ENCODE results near the gene ATXN3L.

The ATXN3L gene

GRCh38 chrX:13330446-13330845, 10.6 kb upstream of the ATXN3L start:
- no peaks in the 10 kb centered on the region for H4K20me1 ChIP-seq (ENCODE audit: insufficient read depth)
- H3K4me3 ChIP-seq (IDR thresholded peaks at IDR 0.05; ENCODE audit: insufficient read depth, low read depth, low read length), result no peak overlapping the region
- no peak overlapping the region for H3K27ac ChIP-seq
- H3K4me2 ChIP-seq, result no peak overlapping the region
- H3K27me3 ChIP-seq (ENCODE audit: insufficient read depth, low read depth), result no peaks in the 10 kb centered on the region
- no peaks in the 10 kb centered on the region for H3K36me3 ChIP-seq (ENCODE audit: insufficient read depth)
- H2AFZ ChIP-seq (ENCODE audit: low read depth), result no peak overlapping the region
- no peaks in the 10 kb centered on the region for H3K4me1 ChIP-seq (ENCODE audit: low read depth, poor library complexity, severe bottlenecking)
- H3K9ac ChIP-seq, result no peak overlapping the region
- H3K79me2 ChIP-seq (ENCODE audit: insufficient read depth, low read depth), result no peaks in the 10 kb centered on the region
- TF ChIP-seq CTCF (conservative IDR thresholded peaks at IDR 0.05; ENCODE audit: low read depth, low read length), result no peak

GRCh38 chrX:13327666-13328065, 7.8 kb upstream of the ATXN3L start:
- no peaks in the 10 kb centered on the region for H3K79me2 ChIP-seq (ENCODE audit: insufficient read depth, low read depth)

GRCh38 chrX:13323241-13323640, 3.4 kb upstream of the ATXN3L start:
- no peaks in the 10 kb centered on the region for H3K79me2 ChIP-seq (ENCODE audit: insufficient read depth, low read depth)
- H2AFZ ChIP-seq (ENCODE audit: low read depth), result no peak overlapping the region
- H3K27me3 ChIP-seq (ENCODE audit: insufficient read depth, low read depth), result no peaks in the 10 kb centered on the region
- no peak overlapping the region for H3K4me3 ChIP-seq (IDR thresholded peaks at IDR 0.05; ENCODE audit: insufficient read depth, low read depth, low read length)
- no peak for TF ChIP-seq CTCF (conservative IDR thresholded peaks at IDR 0.05; ENCODE audit: low read depth, low read length)
- no peak overlapping the region for H3K9ac ChIP-seq
- H3K4me2 ChIP-seq, result no peak overlapping the region
- H3K27ac ChIP-seq, result no peak overlapping the region
- H3K4me1 ChIP-seq (ENCODE audit: low read depth, poor library complexity, severe bottlenecking), result no peaks in the 10 kb centered on the region
- H4K20me1 ChIP-seq (ENCODE audit: insufficient read depth), result no peaks in the 10 kb centered on the region
- H3K36me3 ChIP-seq (ENCODE audit: insufficient read depth), result no peaks in the 10 kb centered on the region

More at GRCh38 chrX:13327666-13328065, 7.8 kb upstream of the ATXN3L start:
- no peaks in the 10 kb centered on the region for H4K20me1 ChIP-seq (ENCODE audit: insufficient read depth)
- H3K4me3 ChIP-seq (IDR thresholded peaks at IDR 0.05; ENCODE audit: insufficient read depth, low read depth, low read length), result no peak overlapping the region
- H2AFZ ChIP-seq (ENCODE audit: low read depth), result no peak overlapping the region
- no peaks in the 10 kb centered on the region for H3K4me1 ChIP-seq (ENCODE audit: low read depth, poor library complexity, severe bottlenecking)
- no peak overlapping the region for H3K4me2 ChIP-seq
- H3K36me3 ChIP-seq (ENCODE audit: insufficient read depth), result no peaks in the 10 kb centered on the region
- H3K9ac ChIP-seq, result no peak overlapping the region
- no peaks in the 10 kb centered on the region for H3K27me3 ChIP-seq (ENCODE audit: insufficient read depth, low read depth)
- no peak overlapping the region for H3K27ac ChIP-seq
- no peak for TF ChIP-seq CTCF (conservative IDR thresholded peaks at IDR 0.05; ENCODE audit: low read depth, low read length)

- Histone ChIP-seq H3K79me2 (ENCODE audit: insufficient read depth, low read depth) (no peaks in the 10 kb centered on the region), H3K27me3 (ENCODE audit: insufficient read depth, low read depth) (no peaks in the 10 kb centered on the region), H3K27ac (no peak overlapping the region), H4K20me1 (ENCODE audit: insufficient read depth) (no peaks in the 10 kb centered on the region), H3K36me3 (ENCODE audit: insufficient read depth) (no peaks in the 10 kb centered on the region), H3K4me3 (IDR thresholded peaks at IDR 0.05; ENCODE audit: insufficient read depth, low read depth, low read length) (no peak overlapping the region), H2AFZ (ENCODE audit: low read depth) (no peak overlapping the region), H3K4me2 (no peak overlapping the region), H3K4me1 (ENCODE audit: low read depth, poor library complexity, severe bottlenecking) (no peaks in the 10 kb centered on the region), H3K9ac (no peak overlapping the region)
- no peak for TF ChIP-seq CTCF (conservative IDR thresholded peaks at IDR 0.05; ENCODE audit: low read depth, low read length)
These were observed 2.5 kb downstream of the ATXN3L start for GRCh38 chrX:13317366-13317765.
